ENCODE data around the gene UBR2.
"Not testable (repeated sequence)": the region's sequence is repeated elsewhere in the genome, so short reads cannot be mapped to it uniquely, and the experiment has no call there.

The UBR2 gene

DNA sequence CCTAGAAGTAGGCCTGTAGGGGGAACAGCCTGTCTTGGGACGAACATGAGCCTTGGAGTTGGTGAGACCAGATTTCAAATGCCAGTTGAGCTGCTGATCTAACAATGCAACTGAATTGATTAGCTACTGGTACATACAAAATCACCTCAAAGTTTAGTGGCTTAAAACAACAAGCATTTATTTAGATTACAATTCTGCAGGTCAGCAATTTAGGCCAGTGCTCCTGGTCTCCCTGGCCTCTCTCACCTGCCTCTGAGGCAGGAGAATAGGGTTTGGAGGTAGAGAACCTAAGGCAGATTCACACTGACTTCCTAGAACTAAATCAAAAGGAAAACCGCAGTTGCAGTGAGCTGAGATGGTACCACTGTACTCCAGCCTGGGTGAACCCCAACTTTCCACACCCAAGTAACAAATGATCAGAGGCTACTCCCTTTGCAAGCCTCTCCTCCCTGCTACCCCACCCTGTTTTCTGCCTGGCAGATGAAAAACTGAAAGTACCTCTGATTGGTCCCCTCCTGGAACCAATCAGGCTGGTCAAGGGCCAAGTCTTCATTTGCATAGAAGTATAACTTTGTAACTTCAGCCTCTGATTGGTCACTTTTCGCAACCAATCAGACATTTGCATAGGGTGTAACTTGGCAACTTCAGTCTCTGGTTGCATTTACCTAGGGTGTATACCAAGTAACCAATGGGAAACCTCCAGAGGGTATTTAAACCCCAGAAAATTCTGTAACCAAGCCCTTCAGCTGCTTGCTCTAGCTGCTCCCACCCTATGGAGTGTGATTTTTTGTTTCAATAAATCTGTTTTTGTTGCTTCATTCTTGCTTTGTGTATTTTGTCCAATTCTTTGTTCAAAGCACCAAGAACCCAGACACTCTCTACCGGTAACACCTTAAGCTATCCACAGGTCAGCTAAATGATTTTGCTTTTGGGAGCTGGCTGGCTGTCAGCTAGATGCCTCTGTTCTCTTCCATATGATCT lies 8.1 kb upstream of the UBR2 start:
- peak; percentile 29 for DNase-seq (ENCODE audit: low spot score)

DNA sequence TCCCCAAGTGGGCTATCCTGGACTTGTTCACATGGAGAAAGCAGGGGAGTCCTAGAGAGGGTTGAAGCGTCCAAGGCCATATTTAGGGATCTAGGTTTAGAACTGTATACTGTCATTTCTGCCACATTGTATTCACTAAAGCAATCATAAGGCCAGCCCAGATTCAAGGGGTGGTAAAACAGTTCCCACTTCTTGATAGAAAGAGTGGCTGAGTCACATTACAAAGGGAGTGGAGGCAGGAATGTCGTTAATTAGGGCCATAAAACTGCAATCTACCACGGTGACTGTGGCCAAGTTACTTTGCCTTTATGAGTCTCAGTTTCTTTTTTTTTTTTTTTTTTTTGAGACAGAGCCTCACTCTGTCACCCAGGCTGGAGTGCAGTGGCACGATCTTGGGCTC lies 7.4 kb upstream of the UBR2 start:
- no peak for DNase-seq (ENCODE audit: low spot score)

DNA sequence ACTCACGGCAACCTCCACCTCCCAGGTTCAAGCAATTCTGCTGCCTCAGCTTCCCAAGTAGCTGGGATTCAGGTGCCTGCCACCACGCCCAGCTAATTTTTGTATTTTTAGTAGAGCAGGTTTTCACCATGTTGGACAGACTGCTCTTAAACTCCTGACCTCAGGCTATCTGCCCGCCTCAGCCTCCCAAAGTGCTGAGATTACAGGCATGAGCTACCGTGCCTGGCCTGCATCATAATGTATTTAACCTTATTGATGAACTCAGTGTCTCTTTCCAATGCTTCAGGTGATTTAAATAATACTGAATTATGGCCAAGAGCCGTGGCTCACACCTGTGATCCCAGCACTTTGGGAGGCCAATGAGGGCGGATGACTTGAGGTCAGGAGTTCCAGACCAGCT lies 4.6 kb upstream of the UBR2 start:
- not testable (repeated sequence) for DNase-seq (ENCODE audit: low spot score)

DNA sequence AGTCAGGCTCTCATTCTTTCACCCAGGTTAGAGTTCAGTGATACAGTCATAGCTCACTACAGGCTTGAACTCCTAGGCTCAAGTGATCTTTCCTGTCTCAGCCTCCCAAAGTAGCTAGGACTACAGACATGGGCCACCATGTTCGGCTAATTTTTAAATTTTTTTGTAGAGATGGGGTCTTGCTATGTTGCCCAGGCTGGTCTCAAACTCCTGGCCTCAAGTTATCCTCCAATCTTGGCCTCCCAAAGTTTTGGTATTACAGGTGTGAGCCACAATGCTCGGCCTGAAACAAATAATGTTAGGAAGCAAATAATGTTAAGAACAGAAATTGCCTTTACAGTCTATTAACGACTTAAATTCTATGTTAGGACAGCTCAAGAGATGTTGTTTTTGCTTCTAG lies 1.8 kb upstream of the UBR2 start:
- no peak for DNase-seq (ENCODE audit: low spot score)

DNA sequence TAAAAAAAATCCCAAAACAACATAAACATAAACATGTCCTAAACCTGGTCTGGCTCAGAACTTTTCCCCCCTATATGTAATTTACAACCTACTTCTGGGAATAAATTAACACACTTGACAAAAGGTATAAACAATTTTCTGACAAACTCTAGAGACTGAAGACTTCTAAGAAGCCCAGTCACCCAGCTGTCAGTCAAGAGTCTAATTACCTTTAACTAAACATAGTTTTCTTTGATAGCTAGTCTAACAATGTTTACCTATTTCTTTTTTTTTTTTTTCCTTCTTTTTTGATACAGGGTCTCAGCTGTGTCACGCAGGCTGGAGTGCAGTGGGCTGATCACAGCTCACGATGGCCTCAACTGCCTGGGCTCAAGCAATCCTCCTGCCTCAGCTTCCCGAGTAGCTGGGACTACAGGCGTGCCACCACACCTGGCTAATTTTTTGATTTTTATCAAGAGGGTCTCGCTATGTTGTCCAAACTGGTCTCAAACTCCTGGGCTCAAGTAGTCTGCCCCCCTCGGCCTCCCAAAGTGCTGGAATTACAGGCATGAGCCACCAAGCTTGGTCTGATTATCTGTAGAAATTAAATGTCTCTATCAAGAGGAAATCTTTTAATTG lies 932 bp upstream of the UBR2 start:
- no peak for DNase-seq (ENCODE audit: low spot score)

DNA sequence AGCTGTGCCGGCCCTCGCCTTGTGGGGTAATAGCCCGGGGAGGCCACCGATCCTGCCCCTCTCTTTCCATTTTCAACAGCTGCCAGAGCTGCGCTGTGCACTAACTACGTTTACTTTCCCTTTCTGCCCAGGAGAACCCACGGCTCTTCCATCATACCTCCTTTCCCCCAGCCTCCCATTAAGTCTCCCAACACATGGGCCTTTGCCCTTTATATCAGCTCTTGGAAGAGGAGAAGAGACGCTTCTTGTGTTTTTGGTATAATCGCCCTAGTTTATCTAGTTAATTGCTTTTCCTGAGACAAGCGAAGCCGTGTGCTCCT lies 637 bp downstream of the UBR2 start:
- DNase-seq (ENCODE audit: low spot score), result no peak

DNA sequence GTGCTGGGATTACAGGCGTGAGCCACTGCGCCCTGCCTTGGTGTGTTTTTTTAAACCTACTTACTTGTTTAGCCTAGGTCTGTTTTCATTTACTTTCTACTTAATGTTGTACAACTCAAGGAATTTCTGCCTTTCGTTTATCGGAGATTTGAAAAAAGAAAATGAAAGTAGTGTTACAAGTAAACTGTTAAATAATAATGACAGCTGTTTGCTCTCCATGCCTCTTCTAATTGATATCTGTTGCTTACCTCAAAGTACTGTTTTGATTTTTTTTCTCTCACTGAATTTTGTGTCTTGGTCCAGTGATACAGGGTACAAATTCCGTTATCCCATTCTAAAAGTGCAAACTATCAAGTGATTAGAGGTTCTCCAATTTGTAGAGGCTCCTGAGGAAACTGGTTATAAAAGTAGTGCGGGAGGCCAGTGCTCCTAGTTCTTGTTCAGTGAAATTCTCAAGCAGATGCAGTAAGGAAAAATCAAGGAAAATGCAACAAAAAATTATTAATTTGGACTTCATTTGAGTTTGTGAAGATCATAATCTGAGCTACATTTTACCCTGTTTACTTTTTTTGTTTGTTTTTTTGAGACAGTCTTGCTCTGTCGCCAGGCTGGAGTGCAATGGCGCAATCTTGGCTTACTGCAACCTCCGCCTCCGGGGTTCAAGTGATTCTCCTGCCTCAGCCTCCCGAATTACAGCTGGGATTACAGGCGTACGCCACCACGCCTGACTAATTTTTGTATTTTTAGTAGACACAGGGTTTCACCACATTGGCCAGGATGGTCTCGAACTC lies 2.2 kb downstream of the UBR2 start:
- DNase-seq (ENCODE audit: low spot score), result no peak

DNA sequence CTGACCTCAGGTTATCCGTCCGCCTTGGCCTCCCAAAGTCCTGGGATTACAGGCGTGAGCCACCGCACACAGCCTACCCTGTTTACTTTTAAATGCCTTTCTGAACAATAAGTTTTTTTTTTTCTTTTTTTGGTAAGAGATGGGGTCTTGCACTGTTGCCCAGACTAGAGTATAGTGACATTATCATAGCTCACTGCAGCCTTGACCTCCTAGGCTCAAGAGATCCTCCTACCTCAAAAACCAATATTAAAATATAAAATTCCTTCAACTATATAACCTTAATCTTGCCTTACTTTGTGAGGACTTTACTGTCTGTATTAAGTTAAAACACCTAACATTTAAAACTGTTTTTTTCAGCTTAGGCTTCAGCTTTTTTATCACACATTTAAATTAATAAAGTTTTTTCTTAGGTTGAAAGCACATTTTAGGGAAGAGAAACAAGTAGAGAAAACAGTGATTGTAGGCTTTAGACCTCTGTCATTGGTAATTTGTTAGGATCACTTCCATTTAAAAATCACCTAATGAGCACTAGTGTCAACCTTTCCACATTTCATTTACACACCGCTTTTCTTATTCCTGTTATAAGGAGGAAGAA lies 2.9 kb downstream of the UBR2 start:
- no peak for DNase-seq (ENCODE audit: low spot score)

DNA sequence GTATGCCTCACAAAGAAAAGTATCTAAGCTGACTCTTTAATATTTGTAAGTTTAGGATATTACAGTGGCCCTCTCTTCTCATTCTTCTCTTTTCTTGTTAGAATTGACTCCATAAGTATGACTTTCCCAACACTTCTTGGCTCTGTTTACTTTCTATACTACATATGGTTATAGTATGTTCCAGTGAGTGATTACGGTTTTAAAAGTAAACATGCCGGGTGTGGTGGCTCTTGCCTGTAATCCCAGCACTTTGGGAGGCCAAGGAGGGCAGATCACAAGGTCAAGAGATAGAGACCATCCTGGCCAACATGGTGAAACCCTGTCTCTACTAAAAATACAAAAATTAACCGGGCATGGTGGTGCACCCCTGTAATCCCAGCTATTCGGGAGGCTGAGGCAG lies 3.4 kb downstream of the UBR2 start:
- DNase-seq (ENCODE audit: low spot score), result not testable (repeated sequence)

DNA sequence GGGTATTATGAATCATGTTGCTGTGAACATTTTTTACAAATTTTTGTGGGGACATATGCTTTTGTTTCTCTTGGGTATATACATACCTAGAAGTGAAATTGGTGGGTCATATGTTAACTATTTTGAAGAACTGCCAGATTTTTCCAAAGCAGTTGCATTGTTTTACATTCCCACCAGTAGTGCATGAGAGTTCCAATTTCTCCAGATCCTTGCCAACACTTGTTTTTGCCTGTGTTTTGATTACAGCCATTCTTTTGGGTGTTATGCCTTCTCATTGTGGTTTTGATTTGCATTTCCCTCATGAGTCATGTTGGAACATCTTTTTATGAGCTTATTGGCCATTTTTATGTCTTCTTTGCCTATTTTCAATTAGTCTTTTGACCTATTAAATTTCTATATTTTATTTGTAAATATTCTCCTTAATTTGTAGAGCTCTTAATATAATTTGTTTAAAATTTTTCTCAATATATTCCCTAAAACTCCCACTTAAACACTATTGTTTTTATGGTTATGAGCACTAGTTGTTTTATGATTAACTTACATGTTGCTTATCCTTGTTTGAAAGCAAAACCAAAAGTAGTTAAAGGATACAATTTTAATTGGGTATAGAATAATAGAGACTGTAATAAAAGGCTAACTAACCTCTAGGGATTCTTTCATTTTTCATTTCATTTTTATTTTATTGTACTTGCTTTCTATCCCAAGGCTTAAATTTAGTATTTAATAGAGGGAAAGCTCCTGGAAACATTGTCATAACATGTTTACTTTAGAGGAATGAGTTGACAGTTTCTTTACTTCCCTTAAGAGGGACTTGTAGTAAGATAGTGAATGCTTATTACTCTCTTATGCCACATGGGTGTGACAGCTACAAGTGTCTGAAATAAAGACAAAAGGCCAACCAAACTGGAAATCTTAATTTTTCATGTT lies 5.5 kb downstream of the UBR2 start:
- peak; percentile 11 for DNase-seq (ENCODE audit: low spot score)

DNA sequence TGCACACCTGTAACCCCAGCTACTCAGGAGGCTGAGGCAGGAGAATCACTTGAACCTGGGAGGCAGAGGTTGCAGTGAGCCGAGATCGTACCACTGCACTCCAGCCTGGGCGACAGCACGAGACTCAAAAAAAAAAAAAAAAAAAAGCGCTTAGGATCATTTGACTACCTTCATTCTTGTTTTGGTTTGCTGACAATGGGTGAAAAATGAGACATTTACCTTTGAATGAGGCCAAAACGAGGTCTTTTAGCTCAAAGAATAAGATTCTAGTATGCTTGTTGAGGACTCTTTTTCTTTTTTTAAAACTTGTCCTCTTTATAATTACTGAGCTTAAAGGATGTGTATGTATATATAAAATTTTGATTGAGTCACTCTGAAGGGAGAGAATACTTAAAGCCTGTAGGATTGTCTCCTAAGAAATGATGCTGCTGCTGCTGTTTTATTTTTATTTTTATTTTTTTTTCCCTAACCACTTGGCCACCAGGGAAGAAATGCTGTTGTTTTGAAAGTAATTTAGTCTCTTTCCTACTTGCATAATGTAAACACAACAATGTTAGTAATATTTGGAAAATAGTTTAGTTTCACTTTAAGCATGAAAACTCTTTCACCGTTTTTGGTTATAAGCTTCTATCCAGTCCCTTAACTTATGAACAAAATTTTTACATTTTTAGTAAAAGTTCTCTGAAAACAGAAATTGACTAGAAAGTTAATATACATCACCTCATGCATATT lies 7.9 kb downstream of the UBR2 start:
- no peak for DNase-seq (ENCODE audit: low spot score)

DNA sequence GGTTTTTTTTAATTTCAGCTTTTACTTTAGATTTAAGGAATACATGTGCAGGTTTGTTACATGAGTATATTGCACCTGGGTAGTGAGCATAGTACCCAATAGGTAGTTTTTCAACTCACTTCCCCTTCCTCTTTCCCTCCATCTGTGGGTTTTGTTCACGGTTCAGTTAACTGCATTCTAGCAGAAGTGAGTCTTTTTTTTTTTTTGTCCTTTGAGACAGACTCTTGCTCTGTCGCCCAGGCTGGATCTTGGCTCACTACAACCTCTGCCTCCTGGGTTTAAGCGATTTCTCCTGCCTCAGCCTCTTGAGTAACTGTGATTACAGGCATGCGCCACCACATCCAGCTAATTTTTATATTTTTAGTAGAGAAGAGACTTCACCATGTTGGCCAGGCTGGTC lies 8.7 kb downstream of the UBR2 start:
- peak; percentile 23 for DNase-seq (ENCODE audit: low spot score)

DNA sequence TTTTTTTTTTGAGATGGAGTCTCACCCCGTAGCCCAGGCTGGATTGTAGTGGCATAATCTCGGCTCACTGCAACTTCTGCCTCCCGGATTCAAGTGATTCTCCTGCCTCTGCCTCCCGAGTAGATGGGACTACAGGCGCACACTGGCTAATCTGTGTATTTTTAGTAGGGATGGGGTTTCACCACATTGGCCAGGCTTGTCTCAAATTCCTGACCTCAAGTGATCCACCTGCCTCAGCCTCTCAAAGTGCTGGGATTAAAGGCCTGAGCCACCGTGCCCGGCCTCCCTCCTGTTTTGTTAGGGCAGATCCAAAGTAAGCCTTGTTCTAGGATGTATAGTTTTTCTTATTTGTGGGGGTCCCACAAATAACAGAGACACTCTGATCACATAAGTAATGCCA lies 12.7 kb downstream of the UBR2 start:
- DNase-seq (ENCODE audit: low spot score), result not testable (repeated sequence)

DNA sequence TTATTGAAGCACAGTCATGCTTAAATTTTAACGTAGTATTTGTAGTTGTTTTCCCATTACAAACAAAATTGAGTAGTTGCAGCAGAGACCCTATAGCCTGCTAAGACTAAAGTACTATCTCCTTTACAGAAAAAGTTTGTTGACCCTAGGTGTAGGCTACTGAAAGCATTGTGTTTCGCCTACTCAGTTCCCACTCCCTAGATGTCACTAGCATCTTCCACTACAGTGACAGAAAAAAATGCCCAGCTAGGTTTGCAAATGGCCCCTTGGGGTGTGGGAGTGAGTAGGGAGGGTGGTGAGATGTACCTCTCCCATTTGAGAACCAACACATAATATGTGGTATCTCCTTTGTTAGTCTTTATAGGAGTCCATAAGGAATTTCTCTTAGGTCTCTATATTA lies 34.5 kb downstream of the UBR2 start:
- no peak for DNase-seq (ENCODE audit: low spot score)

DNA sequence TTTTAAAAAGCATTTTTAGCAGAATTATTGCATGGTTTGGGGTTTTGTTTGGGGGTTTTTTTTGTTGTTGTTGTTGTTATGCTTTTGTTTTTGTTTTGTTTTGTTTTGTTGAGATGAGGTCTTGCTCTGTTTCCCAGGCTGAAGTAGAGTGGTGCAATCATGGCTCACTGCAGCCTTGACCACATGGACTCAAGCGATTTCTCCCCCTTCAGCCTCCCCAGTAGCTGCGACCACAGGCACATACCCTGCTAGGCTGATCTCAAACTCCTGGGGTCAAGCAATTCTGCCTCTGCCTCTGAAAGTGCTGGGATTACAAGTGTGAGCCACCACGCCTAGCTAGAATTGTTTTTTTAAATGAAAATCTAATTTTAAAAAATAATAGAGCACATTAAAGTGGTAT lies 35.7 kb downstream of the UBR2 start:
- no peak for DNase-seq (ENCODE audit: low spot score)

DNA sequence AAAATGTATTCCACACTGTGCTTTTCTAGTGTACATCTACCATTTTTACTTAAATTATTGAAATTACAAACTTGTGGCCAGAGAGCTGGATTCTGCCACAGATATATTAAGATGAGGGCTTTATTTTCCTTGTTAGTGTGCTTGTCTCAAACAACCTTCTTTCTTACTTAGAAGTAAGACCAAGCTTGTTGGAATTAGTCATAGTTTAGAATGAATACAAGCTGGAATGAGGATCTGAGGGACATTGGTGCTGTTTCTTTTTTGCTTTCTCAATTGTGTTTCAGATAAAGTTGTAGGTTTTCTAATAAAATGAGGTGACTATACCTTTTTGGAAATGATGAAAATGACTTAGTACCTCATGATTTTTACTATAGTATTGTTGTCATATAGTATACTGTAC lies 40.3 kb downstream of the UBR2 start:
- no peak for DNase-seq (ENCODE audit: low spot score)

DNA sequence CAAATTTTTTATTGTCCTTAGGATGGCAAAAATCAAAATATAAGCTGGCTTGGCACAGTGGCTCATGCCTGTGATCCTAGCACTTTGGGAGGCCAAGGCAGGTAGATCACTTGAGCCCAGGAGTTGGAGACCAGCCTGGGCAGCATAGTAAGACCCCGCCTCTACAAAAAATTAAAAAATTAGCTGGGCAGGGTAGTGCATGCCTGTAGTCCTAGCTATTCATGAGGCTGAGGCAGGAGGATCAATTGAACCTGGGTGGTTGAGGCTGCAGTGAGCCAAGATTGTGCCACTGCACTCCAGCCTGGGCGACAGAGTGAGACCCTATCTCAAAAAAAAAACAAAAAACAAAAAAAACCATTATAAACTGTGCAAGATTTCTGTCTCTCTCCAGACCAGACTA lies 40.9 kb downstream of the UBR2 start:
- not testable (repeated sequence) for DNase-seq (ENCODE audit: low spot score)

DNA sequence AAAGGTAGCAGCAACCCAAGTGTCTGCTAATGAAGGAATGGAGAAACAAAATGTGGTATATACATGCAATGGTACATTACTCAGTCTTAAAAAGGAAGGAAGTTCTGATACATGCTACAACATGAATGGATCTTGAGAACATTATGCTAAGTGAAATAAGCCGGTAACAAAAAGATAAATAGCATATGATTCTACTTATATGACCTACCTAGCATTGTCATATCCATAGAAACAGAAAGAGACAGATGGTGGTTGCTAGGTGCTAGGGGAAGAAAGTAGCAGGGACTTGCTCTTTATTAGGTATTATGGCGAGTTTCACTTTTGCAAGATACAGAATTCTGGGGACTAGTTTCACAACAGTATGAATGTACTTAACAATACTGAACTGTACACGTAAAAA lies 46.6 kb downstream of the UBR2 start:
- no peak for DNase-seq (ENCODE audit: low spot score)

DNA sequence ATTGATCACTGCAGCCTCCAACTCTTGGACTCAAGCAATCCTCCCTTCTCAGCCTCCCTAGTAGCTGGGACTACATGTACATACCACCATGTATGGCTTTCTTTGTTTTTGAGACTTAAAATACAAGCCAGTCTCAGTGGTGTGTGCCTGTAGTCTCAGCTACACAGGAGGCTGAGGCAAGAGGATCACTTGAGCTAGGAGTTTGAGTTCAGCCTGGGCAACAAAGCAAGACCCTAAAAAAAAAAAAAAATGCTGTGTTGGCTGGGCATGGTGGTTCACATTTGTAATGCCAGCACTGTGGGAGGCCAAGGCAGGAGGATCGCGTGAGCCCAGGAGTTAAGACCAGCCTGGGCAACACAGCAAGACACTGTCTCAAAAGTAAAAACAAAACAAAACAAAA lies 51.7 kb downstream of the UBR2 start:
- no peak for DNase-seq (ENCODE audit: low spot score)

DNA sequence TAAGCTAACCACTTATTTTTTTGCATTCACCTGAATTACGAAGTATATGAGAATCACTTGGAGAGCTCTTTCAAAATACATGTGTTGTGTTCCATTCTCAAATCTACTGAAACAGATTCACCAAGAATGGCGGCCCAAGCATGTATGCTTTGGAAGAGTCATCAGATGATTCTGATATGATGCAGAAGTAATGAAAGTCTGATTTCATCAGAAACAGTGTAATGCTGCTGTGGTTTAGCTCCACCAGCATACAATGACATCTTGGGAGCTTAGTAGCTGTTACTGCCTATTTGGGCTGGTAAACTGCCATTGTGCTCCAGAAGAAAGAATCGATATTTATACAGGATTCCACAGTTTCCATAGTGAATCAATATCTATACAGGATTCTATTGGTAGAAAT lies 52.9 kb downstream of the UBR2 start:
- DNase-seq (ENCODE audit: low spot score), result no peak

DNA sequence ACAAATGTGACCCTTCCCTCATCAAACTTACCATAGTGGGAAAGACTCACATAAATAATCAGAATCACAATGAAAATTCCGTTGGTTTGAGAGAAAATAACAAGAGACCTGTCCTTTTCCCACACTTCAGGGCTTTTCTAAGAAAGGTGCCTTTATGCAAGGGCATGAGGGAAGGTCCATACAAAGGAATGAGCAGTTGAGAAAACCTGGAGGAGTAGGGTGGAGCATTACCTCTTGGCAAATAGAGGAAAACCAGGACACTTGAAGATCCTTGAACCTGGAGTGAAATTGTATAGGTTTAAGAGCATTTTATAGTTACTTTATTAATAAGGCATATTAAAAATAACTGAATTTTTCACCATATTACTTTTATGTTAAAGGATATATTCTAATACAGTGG lies 54.3 kb downstream of the UBR2 start:
- DNase-seq (ENCODE audit: low spot score), result no peak
